Measurements from ENCODE around the gene CLCNKA.
"Not testable (repeated sequence)": the region's sequence is repeated elsewhere in the genome, so short reads cannot be mapped to it uniquely, and the experiment has no call there.

The CLCNKA gene

DNA sequence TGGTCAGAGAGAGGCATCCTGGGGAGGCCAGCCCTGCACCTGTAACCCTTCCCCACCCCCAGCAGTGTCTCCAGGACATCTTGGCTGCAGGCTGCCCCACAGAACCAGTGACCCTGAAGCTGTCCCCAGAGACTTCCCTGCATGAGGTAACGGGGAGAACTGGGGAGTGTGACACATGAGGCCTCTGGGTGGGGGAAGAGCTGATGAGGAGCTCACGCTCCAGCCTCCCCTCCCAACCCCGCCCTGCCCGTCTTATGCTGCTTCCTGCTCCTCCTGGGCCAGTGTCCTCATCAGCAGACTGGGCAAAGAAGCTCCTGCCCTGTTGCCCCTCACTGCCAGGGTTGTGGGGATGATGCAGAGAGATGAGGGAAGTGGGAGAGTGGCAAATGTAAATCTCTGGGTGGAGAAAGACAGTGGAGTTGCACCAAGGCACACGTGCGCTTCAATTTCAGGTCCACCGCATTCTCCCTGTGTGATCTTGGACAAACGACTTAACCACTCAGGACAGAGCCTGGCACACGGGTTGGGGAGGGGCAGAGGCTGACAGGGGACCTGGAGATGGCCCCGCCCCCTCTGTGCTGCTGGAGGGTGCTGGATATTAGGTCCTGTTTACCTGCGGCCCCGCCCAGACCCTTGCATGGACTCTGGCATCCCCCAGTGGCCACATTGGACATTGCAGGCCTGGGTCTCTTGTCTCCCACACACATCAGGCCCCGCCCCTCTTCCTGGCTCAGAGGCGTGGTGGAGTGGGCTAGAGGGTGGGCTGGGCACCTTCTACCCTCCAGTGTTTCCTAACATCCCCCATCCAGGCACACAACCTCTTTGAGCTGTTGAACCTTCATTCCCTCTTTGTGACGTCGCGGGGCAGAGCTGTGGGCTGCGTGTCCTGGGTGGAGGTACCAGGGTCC lies 34.0 kb downstream of the CLCNKA start:
- in situ Hi-C loops (cut with MboI; ENCODE audit: low pct_unique_long_range_greater_than_20kb, low sequenced_read_pairs) = no loop called here

GRCh38 chr1:16056521-16056912 lies 34.7 kb downstream of the CLCNKA start:
- in situ Hi-C loops (cut with MboI; ENCODE audit: low pct_unique_long_range_greater_than_20kb, low sequenced_read_pairs); DNase-seq: not testable (repeated sequence)

More for the DNA sequence above, 34.0 kb downstream of the CLCNKA start:
- DNase-seq = peak; percentile 89

- DNase-seq; in situ Hi-C loops (cut with MboI; ENCODE audit: low pct_unique_long_range_greater_than_20kb, low sequenced_read_pairs): not testable (repeated sequence)
Measured at GRCh38 chr1:16057314-16057915, 35.6 kb downstream of the CLCNKA start.

GRCh38 chr1:16058394-16059120 lies 36.7 kb downstream of the CLCNKA start:
- DNase-seq; in situ Hi-C loops (cut with MboI; ENCODE audit: low pct_unique_long_range_greater_than_20kb, low sequenced_read_pairs): not testable (repeated sequence)

DNA sequence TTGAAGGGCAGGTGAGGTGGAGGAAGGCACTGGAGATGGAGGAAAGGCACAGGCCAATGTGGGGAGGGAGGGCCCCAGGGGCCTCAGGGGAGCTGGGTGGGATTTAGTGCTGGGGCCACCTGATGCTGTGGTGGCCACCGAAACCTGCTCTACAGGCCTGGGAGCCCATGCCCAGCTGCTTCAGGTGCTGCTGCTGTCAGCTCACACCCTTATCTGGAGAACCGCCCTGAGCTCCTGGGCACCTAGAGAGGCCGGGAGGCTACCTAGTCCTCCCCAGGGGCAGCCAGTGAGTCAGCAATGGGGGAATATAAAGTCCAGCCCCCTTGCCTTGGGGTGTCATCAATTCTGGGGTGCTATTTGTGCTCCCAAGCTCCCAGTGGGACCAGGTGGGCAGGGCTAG lies 39.4 kb downstream of the CLCNKA start:
- no peak for DNase-seq
- in situ Hi-C loops (cut with MboI; ENCODE audit: low pct_unique_long_range_greater_than_20kb, low sequenced_read_pairs) = no loop called here

DNA sequence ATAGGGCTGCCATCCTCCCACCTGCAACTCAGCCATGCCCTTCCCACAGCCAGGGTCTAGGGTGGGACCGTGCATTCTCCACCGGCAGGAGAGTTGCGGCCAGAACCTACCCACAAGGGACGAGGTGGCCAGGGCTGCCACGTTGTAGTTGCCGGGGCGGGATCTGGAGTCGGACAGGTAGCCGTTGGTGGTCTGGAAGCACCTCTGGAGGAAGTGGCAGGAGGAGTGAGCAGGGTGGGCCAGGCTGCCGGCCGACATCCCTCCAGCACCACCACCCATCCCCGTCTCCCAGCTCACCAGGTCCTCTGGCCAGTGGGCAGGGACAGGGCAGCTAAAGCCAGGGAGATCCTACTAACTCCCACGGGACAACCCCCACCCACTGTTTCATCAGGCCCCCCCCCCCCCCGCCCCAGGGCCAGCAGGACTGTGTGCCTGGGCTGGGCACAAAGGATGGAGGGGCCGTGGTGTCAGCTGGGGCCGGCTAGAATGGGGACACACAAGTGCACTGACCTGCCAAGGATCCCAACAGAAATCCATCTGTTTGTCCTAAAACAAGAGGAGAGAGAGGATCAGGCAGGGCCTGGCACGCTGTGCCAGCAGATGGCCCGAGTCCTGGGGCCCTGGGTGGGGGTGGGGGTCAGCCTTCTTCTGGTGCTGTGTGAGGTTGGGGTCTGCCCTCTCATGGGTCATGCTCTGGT lies 40.3 kb downstream of the CLCNKA start:
- DNase-seq; in situ Hi-C loops (cut with MboI; ENCODE audit: low pct_unique_long_range_greater_than_20kb, low sequenced_read_pairs): not testable (repeated sequence)

GRCh38 chr1:16062687-16063075 lies 40.8 kb downstream of the CLCNKA start:
- DNase-seq; in situ Hi-C loops (cut with MboI; ENCODE audit: low pct_unique_long_range_greater_than_20kb, low sequenced_read_pairs): not testable (repeated sequence)

DNA sequence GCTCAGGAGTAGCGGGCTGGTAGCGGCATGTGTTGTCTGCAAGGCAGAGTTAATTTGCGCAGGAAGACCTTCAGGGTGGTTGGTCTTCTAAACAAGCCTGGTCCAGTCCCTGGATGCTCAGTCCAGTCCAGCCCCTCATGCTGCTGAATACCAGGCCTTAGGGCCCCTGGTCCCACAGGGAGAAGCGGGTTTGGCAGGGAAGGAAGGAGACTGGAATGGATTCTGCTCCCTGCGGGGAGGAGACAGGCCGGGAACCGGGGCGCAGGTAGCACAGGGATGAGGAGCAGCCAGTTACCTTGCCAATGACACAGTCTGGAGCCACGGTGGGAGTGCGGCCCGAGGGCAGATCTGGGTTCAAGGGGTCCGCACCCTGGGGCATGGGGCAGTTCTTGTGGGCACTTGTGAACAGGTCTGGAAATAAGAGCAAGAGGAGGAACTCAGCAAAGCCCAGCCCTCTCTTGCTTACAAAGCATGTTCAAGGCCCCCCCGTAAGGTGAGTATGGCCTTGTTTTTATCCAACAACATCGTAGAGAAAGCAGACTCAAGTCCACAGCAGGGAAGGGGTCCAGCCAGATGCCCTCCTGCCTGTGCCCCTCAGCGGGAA lies 41.5 kb downstream of the CLCNKA start:
- in situ Hi-C loops (cut with MboI; ENCODE audit: low pct_unique_long_range_greater_than_20kb, low sequenced_read_pairs) = no loop called here

GRCh38 chr1:16063921-16064320 lies 42.1 kb downstream of the CLCNKA start:
- in situ Hi-C loops (cut with MboI; ENCODE audit: low pct_unique_long_range_greater_than_20kb, low sequenced_read_pairs) = no loop called here

More for the DNA sequence above, 41.5 kb downstream of the CLCNKA start:
- no peak for DNase-seq

DNA sequence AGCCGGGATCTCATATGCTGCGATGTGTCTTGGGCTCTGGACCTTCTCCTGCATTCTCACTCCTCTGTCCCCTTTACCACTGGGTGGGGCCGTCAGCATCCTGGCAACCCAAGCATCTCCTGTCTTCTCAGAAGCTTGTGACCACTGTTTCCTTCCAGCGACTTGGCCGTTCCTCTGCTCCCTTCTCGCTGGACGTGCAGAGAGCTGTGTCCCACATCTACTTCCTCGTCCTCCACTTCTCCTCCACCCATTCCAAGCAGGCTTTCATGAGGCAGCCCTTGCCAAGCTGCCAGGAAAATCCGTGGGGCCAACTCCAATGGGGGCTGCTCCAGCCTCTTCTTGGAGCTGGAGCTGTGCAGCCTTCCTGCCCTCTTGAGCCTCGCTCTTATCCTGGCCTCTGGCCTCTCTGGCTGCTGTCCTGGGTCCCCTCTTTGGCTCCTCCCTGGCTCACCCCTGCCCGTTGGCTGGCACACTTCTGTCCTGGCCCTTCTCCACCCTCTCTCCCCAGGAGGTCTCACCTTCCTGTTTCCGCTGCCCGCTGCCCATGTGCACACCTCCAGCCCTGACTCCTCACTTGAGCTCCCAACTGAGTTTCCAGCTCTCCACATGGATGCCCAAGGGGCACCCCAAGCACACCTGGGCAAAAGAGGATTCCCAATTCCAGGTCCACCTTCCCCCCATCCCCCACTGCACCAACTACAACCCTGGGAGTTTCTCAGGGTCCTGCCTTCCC lies 42.9 kb downstream of the CLCNKA start:
- in situ Hi-C loops (cut with MboI; ENCODE audit: low pct_unique_long_range_greater_than_20kb, low sequenced_read_pairs) = no loop called here
- no peak for DNase-seq

More at GRCh38 chr1:16063921-16064320, 42.1 kb downstream of the CLCNKA start:
- DNase-seq = no peak

DNA sequence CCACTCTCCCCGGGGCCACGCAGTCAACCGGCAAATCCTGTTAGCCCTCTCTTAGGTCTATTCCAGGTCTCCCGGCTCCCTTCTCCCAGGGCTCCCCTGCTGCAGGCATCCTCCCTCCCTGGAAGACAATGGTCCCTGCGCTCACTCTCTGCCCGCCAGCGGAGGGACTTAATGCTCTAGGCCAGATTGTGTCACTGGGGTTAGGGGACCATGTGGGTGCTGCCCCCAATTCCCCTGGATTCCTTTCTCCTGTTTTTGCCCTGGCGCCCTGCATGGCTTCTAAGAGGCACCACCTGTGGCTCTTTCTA lies 43.4 kb downstream of the CLCNKA start:
- DNase-seq = no peak
- in situ Hi-C loops (cut with MboI; ENCODE audit: low pct_unique_long_range_greater_than_20kb, low sequenced_read_pairs) = no loop called here

- in situ Hi-C loops (cut with MboI; ENCODE audit: low pct_unique_long_range_greater_than_20kb, low sequenced_read_pairs) = no loop called here
- no peak for DNase-seq
Measured at GRCh38 chr1:16066245-16066644, 44.4 kb downstream of the CLCNKA start.

DNA sequence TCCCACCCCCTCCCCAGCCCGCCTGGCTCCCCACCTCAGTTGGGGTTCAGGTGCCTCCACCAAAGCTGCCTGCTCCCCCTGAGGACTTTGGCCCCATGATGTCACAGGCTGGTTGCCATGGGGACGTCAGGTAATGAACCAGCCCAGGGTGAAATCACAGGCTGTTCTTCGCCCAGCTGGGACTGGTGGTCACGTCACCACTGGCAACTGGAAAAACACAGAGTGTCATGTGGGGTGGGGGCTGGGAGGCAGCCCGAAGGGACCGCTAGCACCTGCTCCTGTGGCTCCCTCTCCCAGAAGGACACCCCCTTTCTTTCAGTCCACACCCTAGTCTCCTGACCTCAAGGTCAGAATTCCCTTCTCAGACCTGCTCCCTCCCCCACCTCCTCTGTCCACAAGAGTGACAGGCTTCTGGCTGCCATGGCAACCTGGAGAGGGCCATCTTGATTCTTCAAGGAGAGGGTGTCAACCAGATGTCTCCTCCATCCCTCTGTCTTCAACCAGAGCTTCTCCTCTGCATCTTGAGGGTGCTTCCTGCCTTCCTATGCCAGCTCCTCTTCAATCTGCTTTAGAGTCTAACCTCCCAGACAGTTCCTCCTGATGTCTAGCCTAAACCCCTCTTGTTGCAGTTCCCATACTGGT lies 45.4 kb downstream of the CLCNKA start:
- in situ Hi-C loops (cut with MboI; ENCODE audit: low pct_unique_long_range_greater_than_20kb, low sequenced_read_pairs) = no loop called here
- DNase-seq = no peak

DNA sequence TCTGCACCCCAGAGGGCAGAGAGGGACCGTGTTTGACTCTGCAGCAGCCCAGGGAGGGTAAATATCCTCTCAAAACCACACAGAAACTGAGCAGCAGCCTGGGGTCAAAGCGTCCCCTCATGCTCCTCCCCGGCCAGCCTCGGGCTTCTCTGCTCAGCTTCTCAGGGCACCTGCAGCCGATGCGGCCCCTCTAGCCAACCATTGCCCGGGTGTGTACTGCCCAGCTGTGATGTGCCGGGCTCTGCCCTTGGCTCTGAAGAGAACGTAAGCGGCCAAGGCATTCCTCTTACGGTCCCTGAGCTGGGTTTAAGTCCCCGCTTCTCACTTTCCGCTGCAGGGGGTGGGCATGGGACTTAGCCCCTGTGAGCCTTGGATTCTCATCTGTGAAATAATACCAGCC lies 46.1 kb downstream of the CLCNKA start:
- in situ Hi-C loops (cut with MboI; ENCODE audit: low pct_unique_long_range_greater_than_20kb, low sequenced_read_pairs) = no loop called here
- DNase-seq = no peak

- DNase-seq = no peak
- in situ Hi-C loops (cut with MboI; ENCODE audit: low pct_unique_long_range_greater_than_20kb, low sequenced_read_pairs) = no loop called here
Measured at GRCh38 chr1:16068356-16069270, 46.8 kb downstream of the CLCNKA start.

- DNase-seq = no peak
- in situ Hi-C loops (cut with MboI; ENCODE audit: low pct_unique_long_range_greater_than_20kb, low sequenced_read_pairs) = no loop called here
Measured at GRCh38 chr1:16070640-16071355, 49.0 kb downstream of the CLCNKA start.
